Naive thymus-derived CD4-positive, alpha-beta T cell (primary cell): ENCODE data around the gene BLOC1S1. TPM values are rescaled to one million over a fixed set of nuclear protein-coding genes. Genes with fewer than 3 reads are reported as not detected.

ENCODE experiments used
- ATAC-seq: fragments of 150-1000 bp; cut with Tn5 transposase; 2 replicates; pipeline ENCODE4 v1.10.0; 2021; ENCODE audit warnings: mild to moderate bottlenecking, moderate library complexity
- CTCF ChIA-PET: fragments of 350-600 bp; sonication (Branson Sonifier 250); formaldehyde crosslinking; loops from one replicate; lab custom pipeline; 2021; ENCODE audit warnings: antibody characterized with exemption; lab: Charles Lee
- POLR2A ChIA-PET: fragments of 350-600 bp; sonication (Branson Sonifier 250); formaldehyde crosslinking; loops from one replicate; lab custom pipeline; 2021; ENCODE audit warnings: antibody characterized with exemption, inconsistent platforms; lab: Charles Lee
- DNase-seq, 9 donors: peaks; one replicate each; pipeline versions ENCODE4 v3.0.0 to v3.0.0-alpha.2; 2020 to 2022; ENCODE audit warnings: mixed read lengths in 1 of 9
- H3K27ac ChIP-seq: one replicate; pipeline ENCODE4 v1.7.0; 2013; ENCODE audit warnings: mild to moderate bottlenecking, low read depth, low read length, moderate library complexity
- H3K27me3 ChIP-seq, 2 donors: one replicate each; pipeline ENCODE4 v1.7.0; 2013; ENCODE audit warnings: low read length in 2 of 2, mild to moderate bottlenecking in 2 of 2, moderate library complexity in 2 of 2; ENCODE audit not compliant: control insufficient read depth in 2 of 2, insufficient read depth in 2 of 2
- H3K36me3 ChIP-seq, 3 experiments: 1 replicate in 2 of 3; 2 replicates in 1 of 3; pipeline ENCODE4 v1.7.0; 2013; ENCODE audit warnings: low read length in 3 of 3, mild to moderate bottlenecking in 3 of 3, moderate library complexity in 1 of 3; ENCODE audit not compliant: insufficient read depth in 3 of 3, control insufficient read depth in 2 of 3
- H3K4me1 ChIP-seq, 2 donors: one replicate each; pipeline ENCODE4 v1.7.0; 2013; ENCODE audit warnings: low read length in 2 of 2, mild to moderate bottlenecking in 2 of 2, moderate library complexity in 1 of 2; ENCODE audit not compliant: control insufficient read depth in 2 of 2, insufficient read depth in 2 of 2
- H3K4me3 ChIP-seq: 2 replicates; pipeline ENCODE4 v1.7.0; 2013; ENCODE audit warnings: mild to moderate bottlenecking, low read length
- H3K9me3 ChIP-seq, 3 experiments: 1 replicate in 2 of 3; 2 replicates in 1 of 3; pipeline ENCODE4 v1.7.0; 2013; ENCODE audit warnings: low read length in 3 of 3; ENCODE audit not compliant: control insufficient read depth in 2 of 3
- H3K27ac Mint-ChIP-seq, 9 donors: one replicate each; pipeline ENCODE4 v1.8.0; 2020 to 2022; ENCODE audit warnings: mixed read lengths in 9 of 9, mild to moderate bottlenecking in 8 of 9, moderate library complexity in 5 of 9, inconsistent platforms in 2 of 9
- H3K27me3 Mint-ChIP-seq, 5 donors: one replicate each; pipeline ENCODE4 v1.8.0; 2021 to 2022; ENCODE audit warnings: mixed read lengths in 5 of 5, mild to moderate bottlenecking in 1 of 5
- H3K36me3 Mint-ChIP-seq, 5 donors: one replicate each; pipeline ENCODE4 v1.8.0; 2020 to 2022; ENCODE audit warnings: mixed read lengths in 5 of 5, mild to moderate bottlenecking in 3 of 5, inconsistent platforms in 1 of 5
- H3K4me1 Mint-ChIP-seq, 7 donors: one replicate each; pipeline ENCODE4 v1.8.0; 2020 to 2022; ENCODE audit warnings: mixed read lengths in 7 of 7, mild to moderate bottlenecking in 3 of 7, inconsistent platforms in 1 of 7
- H3K4me3 Mint-ChIP-seq, 10 donors: one replicate each; pipeline ENCODE4 v1.8.0; 2020 to 2022; ENCODE audit warnings: mild to moderate bottlenecking in 10 of 10, mixed read lengths in 10 of 10, moderate library complexity in 6 of 10, inconsistent platforms in 2 of 10
- H3K9me3 Mint-ChIP-seq, 11 donors: one replicate each; pipeline ENCODE4 v1.8.0; 2020 to 2022; ENCODE audit warnings: mixed read lengths in 11 of 11, mild to moderate bottlenecking in 4 of 11, inconsistent platforms in 1 of 11, moderate library complexity in 1 of 11
- intact Hi-C, 2 donors: fragments of 100-400 bp; cut with micrococcal nuclease; formaldehyde crosslinking; loops; one replicate each; pipeline ENCODE4 v1.15.1; 2023
- polyA plus RNA-seq, 2 donors: library from polyadenylated mRNA; unstranded; fragments of 300-500 nt; fragmentation: Illumina TruSeq; gene quantifications; one replicate each; pipeline ENCODE4 v1.2.3, GENCODE V29; 2021
- total RNA-seq, 6 experiments: library from RNA in 5 of 6; stranded (reverse) in 5 of 6; gene quantifications; 1 replicate in 5 of 6; 2 replicates in 1 of 6; pipeline ENCODE4 v1.2.3 and lab custom pipeline; 2021 to 2026

The BLOC1S1 gene
- total and polyA plus RNA-seq, 7 experiments from 2014 or later, result 37.6 to 112 (median 73.5) TPM

DNA sequence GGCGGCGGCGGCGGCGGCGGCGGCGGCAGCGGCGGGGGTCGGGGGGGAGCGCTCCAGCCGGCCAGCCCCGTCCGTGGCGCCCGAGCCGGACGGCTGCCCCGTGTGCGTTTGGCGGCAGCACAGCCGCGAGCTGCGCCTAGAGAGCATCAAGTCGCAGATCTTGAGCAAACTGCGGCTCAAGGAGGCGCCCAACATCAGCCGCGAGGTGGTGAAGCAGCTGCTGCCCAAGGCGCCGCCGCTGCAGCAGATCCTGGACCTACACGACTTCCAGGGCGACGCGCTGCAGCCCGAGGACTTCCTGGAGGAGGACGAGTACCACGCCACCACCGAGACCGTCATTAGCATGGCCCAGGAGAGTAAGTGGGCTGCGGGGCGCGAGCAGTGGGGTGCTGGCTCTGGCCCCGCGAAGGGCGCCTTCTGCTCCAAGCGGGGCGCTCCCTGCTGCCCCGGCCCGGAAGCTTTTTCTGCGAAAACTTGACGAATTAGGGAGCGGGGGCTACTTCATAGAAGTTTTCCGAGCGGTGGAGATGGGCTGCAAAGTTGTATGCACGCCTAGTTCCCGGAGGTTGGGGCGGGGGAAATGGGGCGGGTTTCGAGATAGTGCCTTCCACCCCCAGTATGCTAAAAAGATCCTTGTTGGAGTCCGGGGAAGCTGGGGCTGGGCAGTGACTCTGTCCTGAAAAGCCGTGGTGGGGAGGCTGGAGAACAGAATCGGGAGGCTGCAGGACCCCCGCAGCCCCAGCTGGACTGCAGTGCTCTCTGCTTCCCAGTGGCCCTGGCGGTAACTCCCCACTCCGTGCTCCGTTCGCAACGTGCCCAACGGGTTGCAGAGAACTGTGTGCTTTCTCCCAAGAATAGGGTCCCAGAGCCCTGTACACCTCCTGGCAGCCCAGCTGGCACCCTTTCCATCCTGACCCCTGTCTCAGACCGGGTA, 27.8 kb downstream of the BLOC1S1 start:
- H3K27ac ChIP-seq, result peak overlapping the region; percentile 63
- H3K9me3 ChIP-seq, result no peaks in the 10 kb centered on the region
- peaks cover 27 to 50% (median 40%) of the 10 kb centered on the region in 7 donors for H3K4me1 Mint-ChIP-seq
- ChIA-PET CTCF (interaction anchor here (0.9 to 1.3 kb wide), 3 partner anchors 13 to 383 kb away, joined by 3 read pairs; no protein-coding TSS in a partner anchor), POLR2A (interaction anchor here (0.6 to 3.0 kb wide), 21 partner anchors 8 to 595 kb away, joined by 3 to 13 read pairs (median 4); partner anchors contain the start of genes IL23A, ORMDL2, PYM1 and RAB5B)
- peak in 7 of 9 donors; percentile 37 to 64 (median 47) for DNase-seq
- peak; percentile 64 for ATAC-seq
- peaks cover 0 to 3% (median 0%) of the 10 kb centered on the region in 3 experiments for H3K36me3 ChIP-seq
- no peaks in the 10 kb centered on the region for H3K27me3 ChIP-seq
- peak overlapping the region; percentile 65 to 87 (median 83) for H3K27ac Mint-ChIP-seq
- H3K27me3 Mint-ChIP-seq, result peaks cover 0 to 8% (median 0%) of the 10 kb centered on the region in 5 donors
- H3K4me3 ChIP-seq, result peak overlapping the region; percentile 78
- intact Hi-C loops, result loop anchor here (1.0 kb wide), 3 partner anchors 74 to 298 kb away; partner anchors contain the start of genes RPS26 (in 1 of the 2) and SARNP (in 1 of the 2)
- H3K9me3 Mint-ChIP-seq, result no peaks in the 10 kb centered on the region
- peaks cover 5 to 19% of the 10 kb centered on the region in 2 donors for H3K4me1 ChIP-seq
- peak overlapping the region; percentile 90 to 96 (median 94) for H3K4me3 Mint-ChIP-seq
- peaks cover 0 to 2% (median 0%) of the 10 kb centered on the region in 5 donors for H3K36me3 Mint-ChIP-seq

DNA sequence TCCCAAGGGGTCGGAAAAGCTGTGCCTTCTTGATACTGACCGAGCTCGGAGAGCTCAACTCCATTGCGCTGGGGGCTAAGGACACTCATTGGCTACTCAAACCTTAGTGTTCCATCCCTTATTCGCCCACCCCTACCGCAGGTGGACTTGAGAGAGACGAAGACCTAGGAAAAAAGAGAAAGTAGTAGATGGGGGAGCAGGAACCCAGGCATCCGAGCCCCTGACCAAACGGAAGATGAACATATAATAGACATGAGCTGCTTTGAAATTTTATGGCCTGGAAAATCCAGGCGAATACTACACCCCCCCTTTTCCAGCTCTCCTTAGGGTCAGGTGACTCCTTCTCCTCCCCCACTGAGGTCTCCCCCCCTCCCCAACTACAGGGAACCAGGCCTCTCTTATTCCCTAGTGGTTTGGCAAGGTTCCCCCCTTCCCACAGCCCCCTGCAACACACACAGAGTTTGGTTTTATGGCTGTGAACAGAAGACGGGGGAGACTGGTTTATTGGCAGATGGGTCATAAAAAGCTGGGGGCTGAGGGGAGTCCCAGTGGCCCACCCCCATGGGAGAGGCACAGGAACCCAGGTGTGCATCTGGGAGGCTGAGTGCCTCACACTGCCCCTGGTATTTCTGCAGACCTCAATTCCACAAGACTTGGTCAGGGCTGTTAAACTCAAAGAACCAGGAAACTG, 28.6 kb downstream of the BLOC1S1 start:
- Histone ChIP-seq H3K36me3 (peaks cover 0 to 8% (median 0%) of the 10 kb centered on the region in 3 experiments), H3K4me1 (peaks cover 5 to 19% of the 10 kb centered on the region in 2 donors), H3K27me3 (no peaks in the 10 kb centered on the region), H3K4me3 (peak overlapping the region; percentile 78), H3K27ac (peak overlapping the region; percentile 63), H3K9me3 (no peaks in the 10 kb centered on the region)
- no peak for ATAC-seq
- no peaks in the 10 kb centered on the region for H3K9me3 Mint-ChIP-seq
- peak overlapping the region; percentile 30 to 87 (median 83) for H3K27ac Mint-ChIP-seq
- H3K27me3 Mint-ChIP-seq, result peaks cover 0 to 8% (median 0%) of the 10 kb centered on the region in 5 donors
- ChIA-PET CTCF (interaction anchor here (0.5 to 1.3 kb wide), 4 partner anchors 12 to 195 kb away, joined by 3 to 4 read pairs (median 3); no protein-coding TSS in a partner anchor), POLR2A (interaction anchor here (0.8 to 3.0 kb wide), 10 partner anchors 9 to 299 kb away, joined by 3 to 13 read pairs (median 6); partner anchors contain the start of genes ORMDL2, RAB5B and SARNP)
- H3K4me3 Mint-ChIP-seq, result peak overlapping the region; percentile 90 to 96 (median 94)
- no peak for DNase-seq
- H3K36me3 Mint-ChIP-seq, result peaks cover 0 to 6% (median 5%) of the 10 kb centered on the region in 5 donors
- intact Hi-C loops, result loop anchor here in 1 of 2 donors (1.0 kb wide), 1 partner anchor 73 kb away; the partner anchor contains the start of gene SARNP
- H3K4me1 Mint-ChIP-seq, result peaks cover 31 to 46% (median 43%) of the 10 kb centered on the region in 7 donors

DNA sequence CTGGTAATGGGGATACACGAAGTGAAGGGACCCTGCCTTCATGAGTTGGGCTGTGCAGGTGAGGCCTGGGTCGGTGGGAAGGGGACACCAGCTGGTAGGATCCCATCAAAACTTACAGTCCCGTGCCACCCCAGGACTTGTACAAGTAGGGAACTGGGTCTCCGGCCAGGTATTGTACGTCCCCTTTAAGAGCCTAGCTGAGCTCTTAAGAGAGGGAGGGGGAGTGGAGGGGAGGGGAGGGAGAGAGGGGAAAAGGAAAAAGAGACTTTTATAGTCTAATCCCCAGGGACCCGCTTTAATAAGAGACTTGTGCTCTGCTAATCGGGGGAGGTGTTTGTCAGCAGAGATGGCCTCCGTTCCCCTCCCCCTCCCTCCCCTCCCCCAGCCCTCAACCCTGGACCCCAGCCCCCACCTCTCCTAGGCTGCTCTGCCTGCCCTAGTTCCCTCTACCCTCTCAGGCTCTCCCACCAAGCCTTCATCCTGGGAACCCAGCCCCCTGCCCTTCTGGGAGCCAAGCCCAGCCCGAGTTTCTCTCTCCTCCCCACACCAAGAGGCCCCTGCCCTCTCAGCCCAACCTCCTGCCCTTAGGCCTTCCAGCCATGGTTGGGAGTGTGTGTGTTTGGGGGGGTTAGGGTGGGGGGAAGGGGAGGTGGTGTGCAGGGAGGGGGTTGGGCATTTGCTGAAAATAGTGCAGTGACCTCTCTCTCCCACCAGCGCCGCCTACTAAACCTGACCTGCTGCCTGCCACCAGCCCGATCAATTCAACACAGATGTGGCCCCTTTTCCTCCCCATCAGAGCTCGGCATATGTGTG, 29.7 kb downstream of the BLOC1S1 start:
- no peak for ATAC-seq
- ChIA-PET CTCF (interaction anchor here (0.5 to 1.1 kb wide), 4 partner anchors 11 to 194 kb away, joined by 3 to 5 read pairs (median 4); partner anchors contain the start of gene BLOC1S1), POLR2A (interaction anchor here (1.0 to 3.0 kb wide), 5 partner anchors 8 to 298 kb away, joined by 3 to 13 read pairs (median 5); partner anchors contain the start of gene RAB5B)
- peaks cover 5 to 19% of the 10 kb centered on the region in 2 donors for H3K4me1 ChIP-seq
- H3K36me3 Mint-ChIP-seq, result peaks cover 0 to 6% (median 5%) of the 10 kb centered on the region in 5 donors
- peak overlapping the region; percentile 63 for H3K27ac ChIP-seq
- peak overlapping the region in 8 of 9 donors; percentile 67 to 87 (median 81) for H3K27ac Mint-ChIP-seq
- H3K9me3 ChIP-seq, result no peaks in the 10 kb centered on the region
- H3K27me3 ChIP-seq, result no peaks in the 10 kb centered on the region
- intact Hi-C loops, result no loop called here
- H3K4me1 Mint-ChIP-seq, result peaks cover 31 to 46% (median 43%) of the 10 kb centered on the region in 7 donors
- peak overlapping the region; percentile 46 to 96 (median 93) for H3K4me3 Mint-ChIP-seq
- H3K4me3 ChIP-seq, result no peak overlapping the region
- DNase-seq, result no peak
- H3K36me3 ChIP-seq, result peaks cover 0 to 18% (median 0%) of the 10 kb centered on the region in 3 experiments
- peaks cover 0 to 8% (median 0%) of the 10 kb centered on the region in 5 donors for H3K27me3 Mint-ChIP-seq
- no peaks in the 10 kb centered on the region for H3K9me3 Mint-ChIP-seq

DNA sequence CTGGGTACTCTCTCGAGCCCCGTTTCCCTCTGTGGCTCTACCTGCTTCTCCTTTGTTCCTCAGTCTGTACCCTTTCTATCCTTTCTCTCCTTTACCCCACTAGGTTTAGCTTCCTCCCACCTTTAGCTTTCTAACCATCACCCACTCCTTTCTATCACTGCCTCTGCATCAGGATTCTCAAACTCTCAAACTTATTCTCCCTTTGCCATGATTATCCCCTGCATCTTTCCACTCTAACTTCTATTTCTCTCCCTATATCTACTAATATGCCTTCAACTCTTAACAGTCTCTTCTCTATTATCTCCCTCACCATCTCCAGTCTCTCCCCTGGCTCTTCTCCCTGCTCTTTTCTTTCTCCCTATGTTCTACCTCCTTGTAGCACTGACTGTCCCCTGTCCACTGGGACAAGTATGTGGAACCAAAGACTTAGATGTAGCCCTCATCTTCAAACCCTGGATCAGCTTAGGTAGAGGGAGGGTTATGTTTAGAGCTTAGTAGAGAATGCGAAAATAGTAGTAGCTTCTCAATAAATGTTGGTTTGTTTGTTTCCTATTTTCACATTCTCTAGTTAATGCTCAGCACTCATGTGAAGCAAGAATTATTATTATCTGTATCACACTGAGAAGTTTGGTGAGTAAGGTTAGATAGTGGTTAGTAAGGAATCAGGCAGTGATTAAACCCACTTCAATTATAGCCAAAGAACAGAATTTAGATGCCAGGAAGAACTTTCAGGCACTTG, 30.5 kb downstream of the BLOC1S1 start:
- ATAC-seq, result no peak
- H3K27me3 ChIP-seq, result no peaks in the 10 kb centered on the region
- peak overlapping the region; percentile 5 to 96 (median 30) for H3K4me3 Mint-ChIP-seq
- H3K36me3 Mint-ChIP-seq, result peaks cover 0 to 9% (median 6%) of the 10 kb centered on the region in 5 donors
- peak overlapping the region; percentile 63 for H3K27ac ChIP-seq
- H3K9me3 ChIP-seq, result no peaks in the 10 kb centered on the region
- DNase-seq, result no peak
- H3K27ac Mint-ChIP-seq, result peak overlapping the region; percentile 13 to 78 (median 69)
- ChIA-PET CTCF (interaction anchor here (0.5 to 2.5 kb wide), 6 partner anchors 8 to 209 kb away, joined by 3 to 14 read pairs (median 3); partner anchors contain the start of gene BLOC1S1), POLR2A (interaction anchor here (0.6 to 1.0 kb wide), 4 partner anchors 10 to 305 kb away, joined by 3 read pairs; no protein-coding TSS in a partner anchor)
- peaks cover 0 to 8% (median 0%) of the 10 kb centered on the region in 5 donors for H3K27me3 Mint-ChIP-seq
- H3K36me3 ChIP-seq, result peaks cover 0 to 26% (median 3%) of the 10 kb centered on the region in 3 experiments
- no peak overlapping the region for H3K4me3 ChIP-seq
- H3K4me1 Mint-ChIP-seq, result peaks cover 31 to 46% (median 43%) of the 10 kb centered on the region in 7 donors
- H3K9me3 Mint-ChIP-seq, result no peaks in the 10 kb centered on the region
- intact Hi-C loops, result no loop called here
- peaks cover 5 to 19% of the 10 kb centered on the region in 2 donors for H3K4me1 ChIP-seq

DNA sequence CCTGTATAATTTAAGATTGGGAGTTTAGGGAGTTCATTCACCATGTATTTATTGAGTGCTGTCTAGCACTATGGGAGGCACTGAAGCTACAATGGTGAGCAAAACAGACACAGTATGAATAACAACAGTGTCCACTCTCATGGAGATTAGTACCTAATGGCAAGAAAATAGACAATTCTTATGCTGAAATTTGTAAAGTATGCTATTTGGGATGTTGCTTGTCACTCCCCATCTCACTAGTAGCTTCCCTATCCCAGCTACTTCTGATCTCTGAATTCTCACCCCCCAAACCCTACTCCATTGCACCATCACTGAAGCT, 31.0 kb downstream of the BLOC1S1 start:
- H3K27me3 Mint-ChIP-seq, result peaks cover 0 to 5% (median 0%) of the 10 kb centered on the region in 5 donors
- H3K27ac ChIP-seq, result peak overlapping the region; percentile 63
- H3K4me3 Mint-ChIP-seq, result no peak overlapping the region
- H3K9me3 Mint-ChIP-seq, result no peaks in the 10 kb centered on the region
- H3K4me1 ChIP-seq, result peaks cover 5 to 19% of the 10 kb centered on the region in 2 donors
- no peaks in the 10 kb centered on the region for H3K9me3 ChIP-seq
- intact Hi-C loops, result no loop called here
- H3K36me3 ChIP-seq, result peaks cover 0 to 31% (median 4%) of the 10 kb centered on the region in 3 experiments
- CTCF ChIA-PET, result interaction anchor here (0.5 to 2.5 kb wide), 7 partner anchors 9 to 209 kb away, joined by 3 to 14 read pairs (median 3); partner anchors contain the start of gene BLOC1S1
- no peaks in the 10 kb centered on the region for H3K27me3 ChIP-seq
- H3K36me3 Mint-ChIP-seq, result peaks cover 0 to 9% (median 6%) of the 10 kb centered on the region in 5 donors
- no peak overlapping the region for H3K4me3 ChIP-seq
- peaks cover 31 to 46% (median 41%) of the 10 kb centered on the region in 7 donors for H3K4me1 Mint-ChIP-seq
- ATAC-seq (no peak), DNase-seq (no peak)
- H3K27ac Mint-ChIP-seq, result peak overlapping the region in 8 of 9 donors; percentile 32 to 78 (median 71)
- POLR2A ChIA-PET, result interaction anchor here (0.6 to 1.2 kb wide), 5 partner anchors 31 to 304 kb away, joined by 3 to 4 read pairs (median 3); partner anchors contain the start of gene BLOC1S1
